ENCODE data around the gene USP34.

GRCh38 chr2:61431345-61431744 lies 39.5 kb downstream of the USP34 start:
- TF ChIP-seq, protein P1, sequence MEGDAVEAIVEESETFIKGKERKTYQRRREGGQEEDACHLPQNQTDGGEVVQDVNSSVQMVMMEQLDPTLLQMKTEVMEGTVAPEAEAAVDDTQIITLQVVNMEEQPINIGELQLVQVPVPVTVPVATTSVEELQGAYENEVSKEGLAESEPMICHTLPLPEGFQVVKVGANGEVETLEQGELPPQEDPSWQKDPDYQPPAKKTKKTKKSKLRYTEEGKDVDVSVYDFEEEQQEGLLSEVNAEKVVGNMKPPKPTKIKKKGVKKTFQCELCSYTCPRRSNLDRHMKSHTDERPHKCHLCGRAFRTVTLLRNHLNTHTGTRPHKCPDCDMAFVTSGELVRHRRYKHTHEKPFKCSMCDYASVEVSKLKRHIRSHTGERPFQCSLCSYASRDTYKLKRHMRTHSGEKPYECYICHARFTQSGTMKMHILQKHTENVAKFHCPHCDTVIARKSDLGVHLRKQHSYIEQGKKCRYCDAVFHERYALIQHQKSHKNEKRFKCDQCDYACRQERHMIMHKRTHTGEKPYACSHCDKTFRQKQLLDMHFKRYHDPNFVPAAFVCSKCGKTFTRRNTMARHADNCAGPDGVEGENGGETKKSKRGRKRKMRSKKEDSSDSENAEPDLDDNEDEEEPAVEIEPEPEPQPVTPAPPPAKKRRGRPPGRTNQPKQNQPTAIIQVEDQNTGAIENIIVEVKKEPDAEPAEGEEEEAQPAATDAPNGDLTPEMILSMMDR (IDR thresholded peaks at IDR 0.05; ENCODE audit: insufficient read depth, low read length), result no peak
- TF ChIP-seq SPI1 (IDR thresholded peaks at IDR 0.05; ENCODE audit: borderline replicate concordance, low read depth), result no peak
- no peak for TF ChIP-seq POLR2AphosphoS5 (IDR thresholded peaks at IDR 0.05; ENCODE audit: low read depth)
- TF ChIP-seq REST (IDR thresholded peaks at IDR 0.05; ENCODE audit: insufficient replicate concordance, low read depth), result no peak
